ENCODE measurements around the gene NFAM1. TPM values are rescaled to one million over a fixed set of nuclear protein-coding genes. Genes with fewer than 3 reads are reported as not detected.

Gene NFAM1
- not detected in 5 replicates for total RNA-seq (2022; extraction: Qiagen RNA extraction; ENCODE audit: low read depth)

GRCh38 chr22:42432020-42432596 lies at the start of gene NFAM1:
TSS of gene NFAM1 (minus strand) at chr22:42432403. CDS start at chr22:42432357, 46 bp downstream.

Other genes with a start within 250 kb of the NFAM1 start
- 11.7 to 18.1 TPM (median 13.5 TPM) in 5 replicates for gene TCF20, start 161.8 kb downstream of the NFAM1 start, total RNA-seq (2022; extraction: Qiagen RNA extraction; ENCODE audit: low read depth)
- 44.2 to 59.8 TPM (median 51.2 TPM) in 5 replicates for gene RRP7A, start 87.4 kb upstream of the NFAM1 start, total RNA-seq (2022; extraction: Qiagen RNA extraction; ENCODE audit: low read depth)
- 0.12 to 0.33 TPM (median 0.22 TPM) in 5 replicates for gene SERHL2, start 121.6 kb upstream of the NFAM1 start, total RNA-seq (2022; extraction: Qiagen RNA extraction; ENCODE audit: low read depth)
- 37.1 to 43.3 TPM (median 40.1 TPM) in 5 replicates for gene POLDIP3, start 182.5 kb upstream of the NFAM1 start, total RNA-seq (2022; extraction: Qiagen RNA extraction; ENCODE audit: low read depth)
- not detected in 5 replicates for gene ATP5MGL, start 208.2 kb upstream of the NFAM1 start, total RNA-seq (2022; extraction: Qiagen RNA extraction; ENCODE audit: low read depth)
- gene CYB5R3, start 217.0 kb upstream of the NFAM1 start, total RNA-seq (2022; extraction: Qiagen RNA extraction; ENCODE audit: low read depth) = 83.1 to 110 TPM (median 103 TPM) in 5 replicates